Stimulated activated CD4-positive, alpha-beta T cell treated with anti-CD3 and anti-CD28 coated beads, Interleukin-15, amount 100 ng/mL, for 1 hour (primary cell): ENCODE data around the gene DPF3.

Experiments
- DNase-seq, 2 donors: peaks; one replicate each; pipeline ENCODE4 v3.0.0-alpha.2; 2020; ENCODE audit warnings: low read depth in 1 of 2, low spot score in 1 of 2

The DPF3 gene

GRCh38 chr14:72801381-72801812 is 92.5 kb downstream of the DPF3 start:
- DNase-seq = no peak

- no peak for DNase-seq
These were observed 93.0 kb downstream of the DPF3 start for GRCh38 chr14:72800848-72801370.

- DNase-seq = no peak
These were observed 93.6 kb downstream of the DPF3 start for GRCh38 chr14:72800296-72800695.

- DNase-seq = no peak
These were observed 97.0 kb downstream of the DPF3 start for GRCh38 chr14:72796935-72797334.

GRCh38 chr14:72793156-72793939 is 100.6 kb downstream of the DPF3 start:
- no peak for DNase-seq

- DNase-seq = no peak
These were observed 101.7 kb downstream of the DPF3 start for GRCh38 chr14:72792051-72792788.

GRCh38 chr14:72790887-72791566 is 102.9 kb downstream of the DPF3 start:
- DNase-seq = no peak

- DNase-seq = no peak
These were observed 104.8 kb downstream of the DPF3 start for GRCh38 chr14:72788972-72789728.

- no peak for DNase-seq
These were observed 105.6 kb downstream of the DPF3 start for GRCh38 chr14:72788255-72788654.

GRCh38 chr14:72787841-72788240 is 106.1 kb downstream of the DPF3 start:
- no peak for DNase-seq

GRCh38 chr14:72786378-72787350 is 107.2 kb downstream of the DPF3 start:
- DNase-seq = no peak

- no peak for DNase-seq
These were observed 110.2 kb downstream of the DPF3 start for GRCh38 chr14:72783741-72784140.

- no peak for DNase-seq
These were observed 111.1 kb downstream of the DPF3 start for GRCh38 chr14:72782817-72783216.

- no peak for DNase-seq
These were observed 112.1 kb downstream of the DPF3 start for GRCh38 chr14:72781561-72782508.

GRCh38 chr14:72780751-72781150 is 113.2 kb downstream of the DPF3 start:
- DNase-seq = no peak

GRCh38 chr14:72779679-72780078 is 114.2 kb downstream of the DPF3 start:
- DNase-seq = no peak

GRCh38 chr14:72777636-72778035 is 116.3 kb downstream of the DPF3 start:
- no peak for DNase-seq

GRCh38 chr14:72776701-72777261 is 117.1 kb downstream of the DPF3 start:
- DNase-seq = no peak
